CD4-positive, alpha-beta T cell treated with Interferon alpha-2 for 1 hour (primary cell): Measurements from ENCODE around the gene DACT1.

ENCODE experiments used
- DNase-seq, 2 donors: peaks; one replicate each; pipeline ENCODE4 v3.0.0-alpha.2; 2020 to 2022

The DACT1 gene

GRCh38 chr14:58635091-58635830 is 2.5 kb upstream of the DACT1 start:
- DNase-seq: no peak

- no peak for DNase-seq
These were observed 1.6 kb upstream of the DACT1 start for GRCh38 chr14:58636129-58636528.

- DNase-seq: peak; percentile 19 to 31
These were observed 747 bp upstream of the DACT1 start for GRCh38 chr14:58637040-58637390.

- DNase-seq: peak in 1 of 2 donors; percentile 9
These were observed 752 bp downstream of the DACT1 start for GRCh38 chr14:58638231-58639197.

- DNase-seq: no peak
These were observed 1.4 kb downstream of the DACT1 start for GRCh38 chr14:58639198-58639565.

GRCh38 chr14:58639842-58640484 is 2.2 kb downstream of the DACT1 start:
- peak in 1 of 2 donors; percentile 12 for DNase-seq

- DNase-seq: no peak
These were observed 3.2 kb downstream of the DACT1 start for GRCh38 chr14:58640959-58641358.

GRCh38 chr14:58641509-58641908 is 3.7 kb downstream of the DACT1 start:
- no peak for DNase-seq

- no peak for DNase-seq
These were observed 5.6 kb downstream of the DACT1 start for GRCh38 chr14:58643366-58643765.

GRCh38 chr14:58645641-58646040 is 7.9 kb downstream of the DACT1 start:
- no peak for DNase-seq

- no peak for DNase-seq
These were observed 8.7 kb downstream of the DACT1 start for GRCh38 chr14:58646479-58646878.

- no peak for DNase-seq
These were observed 10.0 kb downstream of the DACT1 start for GRCh38 chr14:58647777-58648176.

GRCh38 chr14:58650857-58651256 is 13.1 kb downstream of the DACT1 start:
- peak in 1 of 2 donors; percentile 8 for DNase-seq

- DNase-seq: no peak
These were observed 19.1 kb downstream of the DACT1 start for GRCh38 chr14:58656671-58657411.

GRCh38 chr14:58659061-58659460 is 21.3 kb downstream of the DACT1 start:
- no peak for DNase-seq

- DNase-seq: no peak
These were observed 22.1 kb downstream of the DACT1 start for GRCh38 chr14:58659846-58660245.

GRCh38 chr14:58660407-58660806 is 22.6 kb downstream of the DACT1 start:
- no peak for DNase-seq

GRCh38 chr14:58662018-58662417 is 24.3 kb downstream of the DACT1 start:
- no peak for DNase-seq

GRCh38 chr14:58662759-58663158 is 25.0 kb downstream of the DACT1 start:
- DNase-seq: no peak

GRCh38 chr14:58663494-58664111 is 25.8 kb downstream of the DACT1 start:
- no peak for DNase-seq

GRCh38 chr14:58665773-58666500 is 28.2 kb downstream of the DACT1 start:
- no peak for DNase-seq

GRCh38 chr14:58666737-58667136 is 29.0 kb downstream of the DACT1 start:
- DNase-seq: no peak
